HG02759 (cell line): ENCODE measurements around the gene TSPAN1.

Source experiments
- ATAC-seq: cut with Tn5 transposase; IDR thresholded peaks from one replicate; pipeline ENCODE4 v1.9.1; 2021; ENCODE audit warnings: mild to moderate bottlenecking, moderate library complexity; ENCODE audit not compliant: unreplicated experiment

Gene TSPAN1

GRCh38 chr1:46186076-46186475 is 11.2 kb downstream of the TSPAN1 start:
- ATAC-seq = no peak

DNA sequence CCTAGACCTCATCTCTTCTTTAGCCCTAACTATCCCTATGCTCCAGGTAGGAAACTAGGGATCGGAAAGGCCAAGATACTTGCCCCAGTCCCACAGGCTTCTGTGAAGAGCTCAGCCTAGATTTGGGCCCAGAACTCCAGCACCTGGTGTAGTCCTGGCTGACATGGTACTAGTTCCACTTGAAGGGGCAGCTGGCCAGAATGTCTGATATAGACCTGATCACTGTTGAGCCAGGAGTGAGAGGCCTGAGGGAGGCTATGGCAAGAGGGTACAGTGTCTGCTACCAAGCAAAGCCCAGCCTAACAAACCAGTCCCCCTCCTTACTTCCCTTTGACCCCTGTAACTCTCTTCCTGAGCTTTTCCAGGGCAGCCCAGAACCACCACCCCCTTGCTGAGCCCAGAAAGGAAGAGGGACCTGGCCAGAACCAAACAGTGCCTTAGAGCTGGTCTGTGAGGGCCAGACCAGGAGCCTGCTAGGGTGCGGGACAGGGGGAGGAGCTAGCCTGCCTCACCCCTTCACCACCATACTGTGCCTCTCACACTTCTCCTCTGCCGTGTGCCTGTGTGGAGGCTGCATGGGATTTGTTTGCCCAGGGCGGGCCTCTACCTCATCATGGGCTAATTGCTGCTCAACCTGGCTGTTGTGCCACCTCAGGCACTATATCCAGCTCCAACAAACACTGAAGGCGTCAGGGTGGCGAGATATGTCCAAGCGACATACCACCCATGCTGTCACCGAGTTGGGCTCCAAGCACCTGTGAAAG is 12.4 kb downstream of the TSPAN1 start:
- ATAC-seq = no peak

DNA sequence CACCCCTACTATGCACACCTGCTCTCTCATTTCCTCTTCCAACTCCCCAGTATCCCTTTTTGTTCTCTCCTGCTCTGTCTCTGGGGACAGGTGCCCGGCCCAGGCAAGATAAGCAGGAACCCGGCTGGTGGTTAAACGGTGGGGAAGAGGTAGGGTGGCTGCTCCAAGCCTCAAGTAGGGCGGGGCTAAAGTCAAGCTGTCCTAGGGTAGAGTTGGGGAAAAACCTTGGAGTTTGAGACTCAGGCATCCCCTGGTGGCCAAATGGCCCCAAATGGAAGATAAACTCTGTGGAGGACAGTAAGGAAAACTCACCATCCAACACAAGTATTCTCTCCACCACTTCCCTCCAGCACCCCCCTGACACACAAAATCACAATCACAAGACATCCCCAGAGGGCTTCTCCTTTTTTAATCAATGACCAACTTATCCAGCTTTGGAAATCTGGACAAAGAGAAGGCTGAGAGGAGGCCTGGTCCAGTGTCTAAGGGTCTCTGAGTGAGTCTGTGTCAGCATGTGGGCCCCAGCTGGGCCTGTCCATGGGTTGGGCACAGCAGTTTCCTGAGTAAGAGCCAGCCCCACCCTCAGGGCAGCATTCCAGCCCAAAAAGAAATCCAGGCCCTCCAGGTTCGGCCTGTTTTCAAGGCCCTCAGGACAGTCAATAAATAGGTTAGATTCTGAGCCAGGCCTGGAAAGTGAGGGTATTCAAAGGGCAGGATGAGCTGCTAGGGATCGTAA is 13.6 kb downstream of the TSPAN1 start:
- no peak for ATAC-seq

DNA sequence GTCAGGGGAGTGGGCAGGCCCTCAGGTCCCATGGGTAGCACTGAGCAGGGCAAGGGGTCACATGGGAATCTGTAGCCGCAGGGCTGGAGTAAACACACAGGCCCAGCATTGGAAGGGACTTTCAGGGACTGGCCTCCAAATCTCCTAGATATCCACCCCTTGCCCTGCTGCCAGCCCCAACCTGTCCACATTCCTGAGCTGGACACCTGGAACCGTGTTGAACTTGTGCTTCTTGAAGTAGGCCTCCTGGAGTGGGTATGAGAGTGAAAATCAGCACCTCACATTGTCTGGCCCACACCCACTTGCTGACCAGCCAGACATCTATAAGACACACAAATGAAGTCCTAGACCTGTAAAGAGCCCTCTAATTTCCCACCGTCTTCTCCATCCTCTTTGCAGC is 15.7 kb downstream of the TSPAN1 start:
- ATAC-seq = no peak

- no peak for ATAC-seq
Measured at GRCh38 chr1:46191033-46191701, 16.3 kb downstream of the TSPAN1 start.

- ATAC-seq = no peak
Measured at GRCh38 chr1:46192171-46192570, 17.3 kb downstream of the TSPAN1 start.

GRCh38 chr1:46193285-46193684 is 18.4 kb downstream of the TSPAN1 start:
- no peak for ATAC-seq

DNA sequence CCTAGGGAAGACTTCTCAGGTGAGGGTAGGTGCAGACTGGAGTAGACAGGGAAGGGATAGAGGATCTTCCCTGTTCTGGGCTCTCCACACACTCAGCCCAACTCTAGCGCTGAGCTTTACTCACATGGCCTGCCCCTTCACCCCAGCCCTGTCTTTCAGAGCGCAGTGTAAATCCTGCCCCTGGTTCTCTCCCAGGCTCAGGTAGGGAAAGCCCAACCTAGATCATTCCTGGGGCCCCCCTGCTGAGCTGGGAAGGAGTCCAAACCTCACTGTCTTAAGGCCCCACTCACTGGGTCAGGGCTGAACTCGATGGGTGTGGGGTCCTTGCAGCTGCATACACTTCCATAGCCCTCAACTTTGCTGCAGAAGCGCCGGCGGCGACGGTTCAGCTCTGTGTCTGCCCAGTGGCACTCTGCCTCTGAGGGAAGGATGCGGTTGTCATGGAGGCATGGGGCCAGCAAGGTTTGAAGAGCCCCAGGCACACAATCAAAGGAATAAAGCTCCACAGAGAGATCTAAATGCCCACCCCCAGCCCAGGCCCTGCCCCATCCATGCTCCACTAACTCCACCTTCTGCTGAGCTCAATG is 19.2 kb downstream of the TSPAN1 start:
- ATAC-seq = no peak

- no peak for ATAC-seq
Measured at GRCh38 chr1:46194641-46195193, 19.8 kb downstream of the TSPAN1 start.

DNA sequence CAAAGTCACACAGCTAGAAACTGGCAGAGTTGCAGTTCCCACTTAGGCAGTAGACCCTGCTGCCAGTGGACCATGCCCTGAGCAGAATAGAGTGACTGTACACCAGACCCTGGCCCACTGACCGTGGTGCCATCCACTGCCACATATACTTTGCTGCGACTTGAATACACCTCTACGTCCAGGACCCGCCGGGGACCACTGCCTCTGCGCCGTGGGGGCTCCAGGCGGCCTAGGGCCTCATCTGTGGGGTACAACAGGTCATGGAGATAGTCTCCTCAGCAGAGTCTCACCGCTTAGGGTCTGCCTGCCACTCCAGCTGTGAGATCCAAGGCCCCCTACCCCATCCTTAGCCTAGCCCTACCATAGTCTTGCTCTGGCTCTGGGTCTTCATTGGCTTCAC is 21.7 kb downstream of the TSPAN1 start:
- ATAC-seq = no peak

- ATAC-seq = no peak
Measured at GRCh38 chr1:46197560-46197963, 22.7 kb downstream of the TSPAN1 start.

DNA sequence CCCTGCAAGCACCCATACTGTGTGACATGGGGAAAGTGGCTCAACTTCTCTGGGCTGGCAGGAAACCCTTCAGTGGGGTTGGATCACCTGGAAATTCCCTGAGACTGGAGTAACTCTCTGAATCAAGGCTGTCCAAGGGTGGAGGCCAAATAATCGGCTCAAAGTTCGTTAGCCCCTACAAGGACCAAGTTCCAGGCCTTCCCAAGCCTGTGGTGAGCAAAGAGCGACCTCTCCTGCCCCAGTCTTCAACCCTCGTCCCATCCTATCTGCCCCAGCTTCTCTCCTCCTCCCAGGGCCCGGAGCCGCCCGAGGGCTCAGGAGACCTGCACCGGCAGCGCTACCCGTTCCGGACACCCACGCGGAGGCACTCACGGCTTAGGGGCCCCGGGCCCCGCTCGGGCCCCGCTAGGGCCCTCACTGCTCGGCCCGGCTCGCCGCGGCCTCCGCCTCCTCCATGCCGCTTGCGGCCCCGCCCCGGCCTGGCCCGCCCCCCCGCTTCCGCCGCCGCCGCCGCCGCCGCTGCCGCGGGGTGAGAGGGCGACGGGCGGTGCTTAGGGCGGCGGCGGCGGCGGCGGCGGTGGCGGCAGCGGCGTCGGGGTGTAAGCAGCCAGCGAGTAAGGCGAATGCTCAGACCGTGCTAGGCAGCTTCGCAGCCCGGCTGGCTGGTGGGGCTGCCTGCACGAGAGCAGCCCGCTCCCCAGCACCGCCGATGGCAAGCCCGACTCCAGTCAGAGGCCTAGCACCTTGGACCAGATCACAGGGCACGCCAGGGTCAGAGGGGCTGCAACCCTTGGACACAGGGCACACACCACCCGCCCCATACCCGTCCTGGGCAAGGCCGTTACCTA is 23.3 kb downstream of the TSPAN1 start, which contains the start of gene POMGNT1:
TSS of gene POMGNT1 (minus strand) at position 471 of the 848 bp plus-strand sequence. CDS start 613 bp downstream, outside the sequence.
- peak; percentile 96 for ATAC-seq

GRCh38 chr1:46199233-46199749 is 24.4 kb downstream of the TSPAN1 start:
- ATAC-seq = no peak

DNA sequence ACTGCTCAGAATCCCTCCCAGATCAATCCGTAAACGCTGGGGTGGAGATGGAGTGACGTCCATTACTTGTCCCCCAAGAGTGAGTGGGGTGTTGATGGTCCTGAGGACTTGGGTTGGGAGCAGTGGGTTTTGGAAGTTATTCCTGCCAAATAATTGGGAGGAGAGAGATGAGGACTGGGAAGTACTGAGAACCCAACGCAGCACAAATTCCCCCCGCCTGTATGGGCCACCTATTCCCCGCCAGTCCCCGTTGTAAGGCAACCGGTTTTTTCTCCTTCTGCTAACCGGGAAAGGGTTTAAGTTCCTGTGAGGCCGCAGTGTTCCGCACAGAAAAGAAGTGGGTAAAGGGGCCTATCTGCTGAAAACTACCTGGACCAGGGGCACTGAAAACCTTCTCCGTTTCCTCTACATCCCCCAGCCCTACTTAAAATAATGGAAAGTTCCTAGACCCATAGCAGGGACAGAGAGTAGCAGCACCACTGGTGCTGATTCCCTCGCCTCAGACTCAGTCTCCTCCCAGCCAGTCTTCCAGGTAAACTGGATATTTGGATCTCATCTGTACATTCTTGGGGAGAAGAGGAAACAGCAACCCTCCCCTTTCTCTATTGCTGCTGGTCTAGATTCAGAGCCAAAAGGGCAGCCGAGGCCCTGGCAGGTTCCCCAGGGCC is 29.0 kb downstream of the TSPAN1 start:
- ATAC-seq = no peak

DNA sequence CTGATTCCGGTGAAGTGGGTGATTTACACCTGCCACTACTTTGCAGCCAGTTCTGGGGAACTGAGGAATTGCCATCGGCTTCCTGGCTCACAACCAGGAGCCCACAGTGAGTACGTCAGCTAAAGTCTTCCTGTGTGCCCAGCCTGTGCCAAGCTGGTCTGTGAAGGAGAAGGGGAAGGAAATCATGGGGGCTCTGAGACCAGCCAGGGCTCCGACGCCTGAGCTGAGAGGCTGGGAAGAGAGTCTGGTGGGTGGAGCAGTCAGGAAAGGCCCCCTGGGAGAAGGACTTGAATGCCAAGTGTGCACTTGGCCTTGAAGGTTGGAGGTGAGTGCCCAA is 29.5 kb downstream of the TSPAN1 start:
- ATAC-seq = no peak

GRCh38 chr1:46205141-46205540 is 30.3 kb downstream of the TSPAN1 start:
- no peak for ATAC-seq

DNA sequence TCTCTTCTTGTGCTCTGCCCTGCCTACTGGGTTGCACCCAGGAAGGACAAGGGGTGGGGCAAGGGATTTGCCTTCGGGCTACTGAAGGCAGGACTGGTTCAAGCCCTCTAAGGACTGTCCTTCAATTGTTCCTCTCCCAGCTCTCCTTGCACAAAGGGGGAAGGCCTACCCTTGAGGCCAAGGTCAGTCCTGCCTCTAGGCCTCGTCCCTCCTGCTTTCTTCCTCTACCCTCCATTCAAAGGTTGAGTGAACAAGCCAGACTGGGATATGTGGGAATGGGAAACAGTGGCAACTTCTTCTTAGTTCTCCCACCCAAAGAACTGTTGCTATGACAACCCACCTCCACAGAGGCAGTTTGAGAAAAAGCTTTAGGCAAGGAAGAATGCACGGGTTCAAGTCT is 30.9 kb downstream of the TSPAN1 start:
- no peak for ATAC-seq

DNA sequence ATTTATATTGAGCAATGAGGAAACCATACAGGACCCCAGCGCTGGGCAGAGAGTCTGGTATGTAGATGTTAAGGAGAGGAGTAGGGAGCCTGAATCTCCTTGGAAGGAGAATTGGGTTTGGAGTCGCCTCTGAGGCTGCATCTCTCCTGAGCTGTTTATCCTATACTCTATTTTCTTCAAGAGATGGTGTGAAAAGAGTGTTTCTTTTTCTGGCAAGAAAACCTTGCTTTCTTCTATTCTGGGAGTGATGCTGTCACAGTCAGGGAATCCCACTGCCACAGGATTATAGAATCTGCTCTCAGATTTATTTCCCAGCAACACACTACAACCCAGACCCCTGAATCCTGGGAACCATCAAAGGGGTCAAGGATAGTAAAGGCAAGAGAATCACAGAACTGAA is 31.5 kb downstream of the TSPAN1 start:
- ATAC-seq = no peak

- no peak for ATAC-seq
Measured at GRCh38 chr1:46210561-46210960, 35.7 kb downstream of the TSPAN1 start.

GRCh38 chr1:46211051-46211450 is 36.2 kb downstream of the TSPAN1 start:
- no peak for ATAC-seq
